K562 (cell line): ENCODE results near the gene SHB. TPM values are rescaled to one million over a fixed set of nuclear protein-coding genes. Genes with fewer than 3 reads are reported as not detected.

ENCODE experiments used
- ATAC-seq: fragments of 200-7000 bp; cut with Tn5 transposase; 3 replicates; pipeline ENCODE4 v1.9.1; 2020; ENCODE audit warnings: moderate library complexity
- BruUV-seq: library from RNA; stranded (reverse); fragments of 400-500 nt; replicated peaks from 2 replicates; lab custom pipeline; 2021; lab: Mats Ljungman, UMichigan
- CTCF ChIA-PET: fragments of 300-600 bp; formaldehyde crosslinking; extraction: SDS; loops from one replicate; lab custom pipeline; 2021; ENCODE audit warnings: low intra/inter-chr PET ratio; lab: Yijun Ruan, JAX
- POLR2A ChIA-PET: fragments of 300-600, 350-650 bp; sonication (Branson Sonifier 250); formaldehyde crosslinking; extraction: SDS; loops from one replicate; lab custom pipeline; 2021; ENCODE audit warnings: antibody characterized with exemption, inconsistent platforms; lab: Yijun Ruan, JAX
- DNase-seq, 4 experiments: peaks; one replicate each; pipeline versions ENCODE4 v3.0.0 to v3.0.0-alpha.2; 2011 to 2018; ENCODE audit warnings: low spot score in 3 of 4, mixed read lengths in 3 of 4; ENCODE audit errors: extremely low read depth in 1 of 4
- FAIRE-seq: peaks from 2 replicates; lab custom pipeline; 2011; peaks lifted over from hg19 to GRCh38; lab: Jason Lieb, UNC
- H2AFZ ChIP-seq: 2 replicates; pipeline ENCODE4 v1.6.0; 2011; ENCODE audit warnings: low read depth, low read length, control low read depth, inconsistent platforms
- H3K27ac ChIP-seq: fragments of 200-600 bp; 3 replicates; pipeline ENCODE4 v1.8.0; 2011; ENCODE audit warnings: low read depth, mild to moderate bottlenecking, control low read depth, inconsistent platforms, low read length, moderate library complexity, mixed read lengths; ENCODE audit errors: extremely low read depth
- H3K27me3 ChIP-seq, 2 experiments: fragments of 300-600 bp in 1 of 2; 2 replicates in 1 of 2; 3 replicates in 1 of 2; pipeline versions ENCODE4 v1.6.0 to v1.8.0; 2011; ENCODE audit warnings: inconsistent platforms in 2 of 2, low read length in 2 of 2, mild to moderate bottlenecking in 1 of 2, mixed read lengths in 1 of 2, moderate library complexity in 1 of 2; ENCODE audit not compliant: control insufficient read depth in 2 of 2, insufficient read depth in 2 of 2
- H3K36me3 ChIP-seq: fragments of 300-600 bp; 3 replicates; pipeline ENCODE4 v1.8.0; 2011; ENCODE audit warnings: mild to moderate bottlenecking, low read length, inconsistent platforms; ENCODE audit not compliant: control insufficient read depth, insufficient read depth
- H3K4me1 ChIP-seq, 2 experiments: fragments of 200-600 bp in 1 of 2; replicated peaks in 1 of 2; 2 replicates in 1 of 2; 3 replicates in 1 of 2; pipeline versions ENCODE4 v1.5.1 to v1.8.0; 2011; ENCODE audit warnings: inconsistent platforms in 2 of 2, low read length in 2 of 2, mild to moderate bottlenecking in 1 of 2, mixed read lengths in 1 of 2, moderate library complexity in 1 of 2; ENCODE audit not compliant: control insufficient read depth in 2 of 2, insufficient read depth in 2 of 2
- H3K4me2 ChIP-seq: 2 replicates; pipeline ENCODE4 v1.6.1; 2011; ENCODE audit warnings: low read length, control low read depth, inconsistent platforms, mixed read lengths; ENCODE audit not compliant: insufficient read depth
- H3K4me3 ChIP-seq: fragments of 200-600 bp; sonication (generic), shearing (Covaris generic); 2 replicates; pipeline ENCODE4 v1.5.1; 2016; ENCODE audit warnings: control low read depth, inconsistent platforms
- H3K79me2 ChIP-seq: fragments of 200-600 bp; 3 replicates; pipeline ENCODE4 v1.8.0; 2011; ENCODE audit warnings: low read length, inconsistent platforms; ENCODE audit not compliant: control insufficient read depth, insufficient read depth
- H3K9ac ChIP-seq, 2 experiments: 2 replicates each; pipeline versions ENCODE4 v1.6.0 to v1.6.1; 2011; ENCODE audit warnings: low read depth in 2 of 2, low read length in 2 of 2, control low read depth in 1 of 2, inconsistent platforms in 1 of 2, mild to moderate bottlenecking in 1 of 2, mixed read lengths in 1 of 2; ENCODE audit not compliant: insufficient read depth in 1 of 2
- H3K9me1 ChIP-seq: one replicate; pipeline ENCODE4 v1.6.0; 2011; ENCODE audit warnings: inconsistent platforms, mild to moderate bottlenecking, low read length, moderate library complexity; ENCODE audit not compliant: control insufficient read depth, insufficient read depth
- H3K9me3 ChIP-seq: replicated peaks from 2 replicates; pipeline ENCODE4 v1.5.1; 2011; ENCODE audit warnings: low read depth, low read length, inconsistent platforms; ENCODE audit not compliant: control insufficient read depth, insufficient read depth
- H4K20me1 ChIP-seq: replicated peaks from 2 replicates; pipeline ENCODE4 v1.6.1; 2011; ENCODE audit warnings: low read length, inconsistent platforms, mixed read lengths; ENCODE audit not compliant: control insufficient read depth, insufficient read depth
- ARHGAP35 ChIP-seq: fragments of 450-650 bp; IDR thresholded peaks from 2 replicates; pipeline ENCODE4 v1.6.1; 2018; ENCODE audit not compliant: partially characterized antibody
- DDX20 ChIP-seq: fragments of 450-650 bp; IDR thresholded peaks from 2 replicates; pipeline ENCODE4 v1.6.1; 2016; ENCODE audit warnings: missing genetic modification characterization, low read depth, mild to moderate bottlenecking, missing compliant biosample characterization, moderate library complexity
- ETV5 ChIP-seq: sonication (generic); formaldehyde crosslinking; IDR thresholded peaks from 2 replicates; pipeline ENCODE4 v1.4.0; 2020; ENCODE audit warnings: low read depth, mild to moderate bottlenecking, missing genetic modification reagents
- HDAC1 ChIP-seq, 2 experiments: fragments of 450-650 bp; IDR thresholded peaks; 2 replicates each; pipeline ENCODE4 v1.6.1; 2016 to 2017; ENCODE audit warnings: inconsistent platforms in 1 of 2, mild to moderate bottlenecking in 1 of 2, moderate library complexity in 1 of 2
- SAFB2 ChIP-seq: fragments of 200-400 bp; formaldehyde crosslinking; IDR thresholded peaks from 2 replicates; pipeline ENCODE4 v1.6.1; 2018; ENCODE audit warnings: borderline replicate concordance, low read length, low read depth, moderate library complexity; ENCODE audit not compliant: severe bottlenecking
- TCF7 ChIP-seq: sonication (generic); IDR thresholded peaks from 2 replicates; pipeline ENCODE4 v1.6.1; 2016; ENCODE audit warnings: antibody characterized with exemption, borderline replicate concordance
- WGBS: fragments of 100-300 bp; shearing (Covaris generic); methylation state at CpG from one replicate; pipeline ENCODE4 v1.1.6; 2016; ENCODE audit warnings: low coverage, mixed read lengths; ENCODE audit not compliant: insufficient coverage; ENCODE audit errors: missing lambda C conversion rate; 5-methylcytosine and 5-hydroxymethylcytosine counted together
- in situ Hi-C: fragments of 300-500 bp; cut with MboI; formaldehyde crosslinking; loops from 4 replicates; pipeline ENCODE4 v1.15.0; 2018; ENCODE audit warnings: inconsistent platforms, mixed read lengths
- intact Hi-C: fragments of 100-400 bp; cut with micrococcal nuclease; formaldehyde crosslinking; loops from 2 replicates; pipeline ENCODE4 v1.14.2; 2022
- polyA plus RNA-seq, 8 experiments: library from polyadenylated mRNA; depleted of rRNA in 4 of 8; stranded (reverse) in 5 of 8; unstranded in 3 of 8; fragments of >200 nt; fragmentation: Nextera tagmentation in 2 of 8; fragmentation: Illumina TruSeq in 1 of 8; extraction: Ambion mirVana in 2 of 8; extraction: Trizol in 1 of 8; gene quantifications; 2 replicates each; pipeline versions ENCODE4 v1.2.1 to v1.2.3, GENCODE V29; 2011 to 2014; ENCODE audit warnings: inconsistent platforms in 1 of 8, missing spikeins in 1 of 8
- total RNA-seq, 7 experiments: library from RNA; depleted of rRNA in 6 of 7; stranded (reverse); fragments of >200 nt in 6 of 7; fragmentation: Illumina TruSeq in 2 of 7; extraction: Trizol in 2 of 7; gene quantifications; 2 replicates each; pipeline versions ENCODE4 v1.2.1 to v1.2.3, GENCODE V29; 2011 to 2021; ENCODE audit warnings: low replicate concordance in 1 of 7

The SHB gene
- total and polyA plus RNA-seq, 9 of the 15 experiments (the other 6 are each of a cell fraction or from before 2014, with no cell fraction given): 0.78 to 16.0 (median 5.3) TPM

GRCh38 chr9:38092656-38093055 is 23.6 kb upstream of the SHB start:
- Histone ChIP-seq H3K9ac (no peak overlapping the region), H3K9me3 (no peaks in the 10 kb centered on the region), H3K27me3 (no peaks in the 10 kb centered on the region; a peak in 2 of 5 replicates), H3K36me3 (no peaks in the 10 kb centered on the region), H3K27ac (no peak overlapping the region), H2AFZ (no peak overlapping the region), H3K4me3 (no peak overlapping the region), H4K20me1 (no peaks in the 10 kb centered on the region), H3K79me2 (no peaks in the 10 kb centered on the region), H3K4me2 (no peak overlapping the region), H3K4me1 (no peaks in the 10 kb centered on the region), H3K9me1 (no peaks in the 10 kb centered on the region)
- no peak for DNase-seq
- intact Hi-C loops: no loop called here
- FAIRE-seq: no peak
- in situ Hi-C loops: no loop called here
- no TSS peak for BruUV-seq
- CTCF ChIA-PET: no interaction called here
- WGBS: 30% methylated on average over 2 of the region's 2 CpGs
- ATAC-seq: no peak
- POLR2A ChIA-PET: interaction anchor here (1.0 kb wide), 1 partner anchor 8 kb away, joined by 5 read pairs; no protein-coding TSS in a partner anchor
- no peak for TF ChIP-seq ETV5 (CRISPR knock-in tag)
- TF ChIP-seq TCF7: no peak
- TF ChIP-seq HDAC1 (IDR thresholded peaks at IDR 0.05): no peak
- no peak for TF ChIP-seq SAFB2

- Histone ChIP-seq H2AFZ (no peak overlapping the region), H3K36me3 (no peaks in the 10 kb centered on the region), H3K79me2 (no peaks in the 10 kb centered on the region), H3K4me3 (no peak overlapping the region), H3K9me1 (no peaks in the 10 kb centered on the region), H3K27me3 (no peaks in the 10 kb centered on the region; a peak in 2 of 5 replicates), H3K9ac (no peak overlapping the region), H3K4me2 (no peak overlapping the region), H4K20me1 (no peaks in the 10 kb centered on the region), H3K9me3 (no peaks in the 10 kb centered on the region), H3K27ac (no peak overlapping the region), H3K4me1 (no peaks in the 10 kb centered on the region)
- FAIRE-seq (no peak), DNase-seq (no peak), ATAC-seq (no peak)
- ChIA-PET POLR2A (interaction anchor here (0.6 kb wide), 1 partner anchor 121 kb away, joined by 4 read pairs; no protein-coding TSS in a partner anchor), CTCF (no interaction called here)
- intact Hi-C loops (no loop called here), in situ Hi-C loops (no loop called here)
- WGBS: 59% methylated on average over 5 of the region's 5 CpGs
- TF ChIP-seq ARHGAP35 (no peak), DDX20 (tag) (no peak)
- BruUV-seq: no TSS peak
Observed at GRCh38 chr9:38092200-38092524, 23.1 kb upstream of the SHB start.
